Endothelial cell of umbilical vein (primary cell): ENCODE data around the gene STK32A. TPM values are rescaled to one million over a fixed set of nuclear protein-coding genes. Genes with fewer than 3 reads are reported as not detected.

Source experiments
- BruUV-seq: library from RNA; stranded (reverse); fragments of 400-500 nt; replicated peaks from 2 replicates; lab custom pipeline; 2021; lab: Mats Ljungman, UMichigan
- CTCF ChIA-PET: fragments of 300-600, 350-600 bp; sonication (Branson Sonifier 250); formaldehyde crosslinking; loops from one replicate; lab custom pipeline; 2021; ENCODE audit warnings: antibody characterized with exemption, inconsistent platforms; lab: Charles Lee
- POLR2A ChIA-PET: fragments of 300-600, 350-600 bp; sonication (Branson Sonifier 250); formaldehyde crosslinking; loops from one replicate; lab custom pipeline; 2021; ENCODE audit warnings: antibody characterized with exemption, inconsistent platforms; lab: Charles Lee
- DNase-seq: peaks from one replicate; pipeline ENCODE4 v3.0.0-alpha.2; 2011; ENCODE audit warnings: low read depth, low spot score
- FAIRE-seq: peaks from 2 replicates; lab custom pipeline; 2011; peaks lifted over from hg19 to GRCh38; lab: Jason Lieb, UNC
- H2AFZ ChIP-seq: 2 replicates; pipeline ENCODE4 v1.6.0; 2012; ENCODE audit warnings: low read depth, low read length, control low read depth, inconsistent platforms
- H3K27ac ChIP-seq: 2 replicates; pipeline ENCODE4 v1.5.1; 2011; ENCODE audit warnings: low read depth, mild to moderate bottlenecking, control low read depth, low read length, moderate library complexity; ENCODE audit not compliant: insufficient read depth
- H3K27me3 ChIP-seq, 2 experiments: 2 replicates each; pipeline versions ENCODE4 v1.6.0 to v1.6.1; 2011; ENCODE audit warnings: low read length in 2 of 2, mixed read lengths in 1 of 2; ENCODE audit not compliant: control insufficient read depth in 2 of 2, insufficient read depth in 2 of 2
- H3K36me3 ChIP-seq, 2 experiments: 2 replicates in 1 of 2; 3 replicates in 1 of 2; pipeline ENCODE4 v1.5.1; 2011; ENCODE audit warnings: low read length in 2 of 2, mild to moderate bottlenecking in 1 of 2, moderate library complexity in 1 of 2; ENCODE audit not compliant: control insufficient read depth in 2 of 2, insufficient read depth in 2 of 2; ENCODE audit errors: extremely low read depth in 1 of 2
- H3K4me1 ChIP-seq: 3 replicates; pipeline ENCODE4 v1.5.1; 2011; ENCODE audit warnings: mild to moderate bottlenecking, low read length; ENCODE audit not compliant: control insufficient read depth, insufficient read depth; ENCODE audit errors: extremely low read depth
- H3K4me2 ChIP-seq: 2 replicates; pipeline ENCODE4 v1.6.1; 2011; ENCODE audit warnings: low read length, control low read depth, mixed read lengths; ENCODE audit not compliant: insufficient read depth
- H3K4me3 ChIP-seq, 3 experiments: fragments of 200-600 bp in 1 of 3; sonication (generic), shearing (Covaris generic) in 1 of 3; replicated peaks in 1 of 3; 2 replicates each; pipeline ENCODE4 v1.5.1; 2011 to 2016; ENCODE audit warnings: control low read depth in 3 of 3, low read length in 3 of 3, mild to moderate bottlenecking in 2 of 3, inconsistent platforms in 1 of 3, low read depth in 1 of 3, moderate library complexity in 1 of 3; ENCODE audit not compliant: insufficient read depth in 1 of 3
- H3K79me2 ChIP-seq: 2 replicates; pipeline ENCODE4 v1.6.0; 2012; ENCODE audit warnings: low read length, inconsistent platforms; ENCODE audit not compliant: control insufficient read depth, insufficient read depth
- H3K9ac ChIP-seq: replicated peaks from 2 replicates; pipeline ENCODE3; 2011; ENCODE audit warnings: low read length, control low read depth; ENCODE audit not compliant: insufficient read depth; ENCODE audit errors: extremely low read depth
- H3K9me1 ChIP-seq: replicated peaks from 3 replicates; pipeline ENCODE4 v1.6.0; 2011; ENCODE audit warnings: mild to moderate bottlenecking, low read length; ENCODE audit not compliant: control insufficient read depth, insufficient read depth; ENCODE audit errors: extremely low read depth
- H3K9me3 ChIP-seq: replicated peaks from 2 replicates; pipeline ENCODE4 v1.5.1; 2012; ENCODE audit warnings: low read length, inconsistent platforms; ENCODE audit not compliant: control insufficient read depth, insufficient read depth
- H4K20me1 ChIP-seq: replicated peaks from 2 replicates; pipeline ENCODE3; 2011; ENCODE audit warnings: mild to moderate bottlenecking, low read length; ENCODE audit not compliant: control insufficient read depth, insufficient read depth; ENCODE audit errors: extremely low read depth
- EZH2 ChIP-seq: IDR thresholded peaks from 2 replicates; pipeline ENCODE4 v1.6.1; 2012; ENCODE audit warnings: borderline replicate concordance, low read depth, mild to moderate bottlenecking, moderate library complexity, low read length, inconsistent platforms; ENCODE audit not compliant: severe bottlenecking
- FOS ChIP-seq: IDR thresholded peaks from 2 replicates; pipeline ENCODE4 v1.6.1; 2011; ENCODE audit warnings: mild to moderate bottlenecking, low read length, moderate library complexity, borderline replicate concordance; ENCODE audit not compliant: insufficient read depth
- GATA2 ChIP-seq: IDR thresholded peaks from 2 replicates; pipeline ENCODE4 v1.7.0; 2011; ENCODE audit warnings: low read depth, mild to moderate bottlenecking, moderate library complexity, mixed read lengths, low read length; ENCODE audit not compliant: insufficient read length, insufficient read depth
- JUN ChIP-seq: IDR thresholded peaks from 2 replicates; pipeline ENCODE4 v1.6.1; 2011; ENCODE audit warnings: borderline replicate concordance, low read depth; ENCODE audit not compliant: insufficient read length, insufficient read depth
- MYC ChIP-seq: IDR thresholded peaks from one replicate; pipeline ENCODE4 v1.6.1; 2011; ENCODE audit warnings: mild to moderate bottlenecking, low read depth, low read length
- POLR2A ChIP-seq: IDR thresholded peaks from 2 replicates; pipeline ENCODE4 v1.6.1; 2012; ENCODE audit warnings: low read depth, mild to moderate bottlenecking, control low read depth, low read length
- POLR2AphosphoS5 ChIP-seq: IDR thresholded peaks from 2 replicates; pipeline ENCODE4 v1.6.1; 2012; ENCODE audit warnings: low read depth, mild to moderate bottlenecking, control low read depth, low read length, moderate library complexity; ENCODE audit not compliant: insufficient read depth
- dilution Hi-C: fragments of 300-500 bp; cut with MboI; formaldehyde crosslinking; loops from one replicate; pipeline ENCODE4 v1.15.0; 2019; ENCODE audit warnings: low sequenced_read_pairs; ENCODE audit not compliant: extremely low pct_ligation_motif_present
- intact Hi-C: fragments of 100-400 bp; cut with micrococcal nuclease; formaldehyde crosslinking; loops from one replicate; pipeline ENCODE4 v1.10.0; 2022
- polyA plus RNA-seq, 4 experiments: library from polyadenylated mRNA; depleted of rRNA in 3 of 4; stranded (reverse) in 3 of 4; unstranded in 1 of 4; fragments of >200 nt; gene quantifications; 2 replicates each; pipeline versions ENCODE4 v1.2.1 to v1.2.3, GENCODE V29; 2011 to 2012; ENCODE audit warnings: missing spikeins in 1 of 4
- total RNA-seq: library from RNA; stranded (reverse); gene quantifications from 2 replicates; pipeline ENCODE4 v1.2.3, GENCODE V29; 2021
- TF ChIP-seq, protein P1 (sequence below): IDR thresholded peaks from 2 replicates; pipeline ENCODE4 v1.6.1; 2011; ENCODE audit not compliant: insufficient read depth, insufficient read length
- TF ChIP-seq, protein P2 (sequence below), 2 donors: IDR thresholded peaks; 1 replicate in 1 of 2; 2 replicates in 1 of 2; pipeline ENCODE4 v1.5.1; 2011; ENCODE audit warnings: low read length in 2 of 2, mild to moderate bottlenecking in 2 of 2, moderate library complexity in 2 of 2, control low read depth in 1 of 2, inconsistent platforms in 1 of 2, low read depth in 1 of 2; ENCODE audit not compliant: insufficient read depth in 1 of 2; ENCODE audit errors: extremely low read depth in 1 of 2

The STK32A gene
- total and polyA plus RNA-seq, 2 donors (not counting 3 experiments of a cell fraction or from before 2014, with no cell fraction given) = not detected

DNA sequence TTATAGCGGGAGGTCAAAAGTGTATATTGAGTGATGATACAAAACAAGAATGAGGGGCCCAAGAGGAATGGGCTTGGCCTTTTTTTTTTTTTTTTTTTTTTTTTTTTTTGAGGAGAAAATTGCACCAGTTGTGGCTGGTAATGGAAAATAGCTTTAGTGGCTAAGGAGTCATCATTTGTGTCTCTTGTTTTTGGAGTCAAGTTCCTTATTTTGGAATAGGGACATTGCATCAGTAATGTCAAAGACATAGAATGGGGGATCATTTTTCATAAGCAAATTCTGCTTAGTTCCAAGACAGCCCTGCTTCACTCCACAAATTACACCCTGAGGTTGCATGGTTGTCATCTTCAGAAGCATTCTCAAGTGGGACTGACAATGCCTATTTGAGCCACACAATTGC lies 137.4 kb downstream of the STK32A start:
- DNase-seq (no peak), FAIRE-seq (no peak)
- peaks cover 8% of the 10 kb centered on the region for H3K4me1 ChIP-seq
- intact Hi-C loops (no loop called here), dilution Hi-C loops (no loop called here)
- TF ChIP-seq POLR2AphosphoS5 = no peak
- no peak for TF ChIP-seq MYC
- POLR2A ChIA-PET = no interaction called here
- H3K4me2 ChIP-seq = no peak overlapping the region
- no peaks in the 10 kb centered on the region for H3K9me3 ChIP-seq
- no peaks in the 10 kb centered on the region for H3K9me1 ChIP-seq
- H3K4me3 ChIP-seq = no peak overlapping the region
- H4K20me1 ChIP-seq = no peaks in the 10 kb centered on the region
- no peak overlapping the region for H3K9ac ChIP-seq
- no peak overlapping the region for H3K27ac ChIP-seq
- H3K27me3 ChIP-seq = peaks cover 1 to 3% of the 10 kb centered on the region in 2 experiments
- H2AFZ ChIP-seq = no peak overlapping the region
- no peaks in the 10 kb centered on the region for H3K79me2 ChIP-seq
- H3K36me3 ChIP-seq = no peaks in the 10 kb centered on the region
- CTCF ChIA-PET = interaction anchor here (0.6 to 8.8 kb wide), 6 partner anchors 19 to 709 kb away, joined by 3 to 144 read pairs (median 8); no protein-coding TSS in a partner anchor
- no TSS peak for BruUV-seq

DNA sequence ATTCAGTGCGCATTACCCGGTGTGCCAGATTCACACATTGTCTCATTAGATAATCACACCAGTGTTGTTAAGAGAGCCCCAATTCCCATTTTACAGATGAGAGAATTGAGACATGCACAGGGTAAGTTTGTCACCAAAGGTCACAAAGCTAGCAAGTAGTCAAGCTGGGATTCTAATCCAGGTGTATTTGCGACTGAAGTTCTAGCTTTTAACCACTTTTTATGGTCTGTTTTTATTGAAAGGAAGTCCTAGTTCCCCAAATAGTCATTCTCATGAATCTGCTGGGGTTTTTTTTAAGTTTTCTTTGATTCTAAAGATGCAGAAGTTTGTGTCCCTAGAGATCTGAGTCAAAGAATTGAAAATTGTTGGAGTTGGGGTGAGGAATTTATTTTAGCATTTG lies 138.5 kb downstream of the STK32A start:
- TF ChIP-seq FOS (no peak), MYC (no peak), JUN (no peak), GATA2 (no peak), EZH2 (no peak), POLR2AphosphoS5 (no peak), POLR2A (no peak)
- TF ChIP-seq, protein P1, sequence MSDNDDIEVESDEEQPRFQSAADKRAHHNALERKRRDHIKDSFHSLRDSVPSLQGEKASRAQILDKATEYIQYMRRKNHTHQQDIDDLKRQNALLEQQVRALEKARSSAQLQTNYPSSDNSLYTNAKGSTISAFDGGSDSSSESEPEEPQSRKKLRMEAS = no peak
- TF ChIP-seq, protein P2, sequence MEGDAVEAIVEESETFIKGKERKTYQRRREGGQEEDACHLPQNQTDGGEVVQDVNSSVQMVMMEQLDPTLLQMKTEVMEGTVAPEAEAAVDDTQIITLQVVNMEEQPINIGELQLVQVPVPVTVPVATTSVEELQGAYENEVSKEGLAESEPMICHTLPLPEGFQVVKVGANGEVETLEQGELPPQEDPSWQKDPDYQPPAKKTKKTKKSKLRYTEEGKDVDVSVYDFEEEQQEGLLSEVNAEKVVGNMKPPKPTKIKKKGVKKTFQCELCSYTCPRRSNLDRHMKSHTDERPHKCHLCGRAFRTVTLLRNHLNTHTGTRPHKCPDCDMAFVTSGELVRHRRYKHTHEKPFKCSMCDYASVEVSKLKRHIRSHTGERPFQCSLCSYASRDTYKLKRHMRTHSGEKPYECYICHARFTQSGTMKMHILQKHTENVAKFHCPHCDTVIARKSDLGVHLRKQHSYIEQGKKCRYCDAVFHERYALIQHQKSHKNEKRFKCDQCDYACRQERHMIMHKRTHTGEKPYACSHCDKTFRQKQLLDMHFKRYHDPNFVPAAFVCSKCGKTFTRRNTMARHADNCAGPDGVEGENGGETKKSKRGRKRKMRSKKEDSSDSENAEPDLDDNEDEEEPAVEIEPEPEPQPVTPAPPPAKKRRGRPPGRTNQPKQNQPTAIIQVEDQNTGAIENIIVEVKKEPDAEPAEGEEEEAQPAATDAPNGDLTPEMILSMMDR (IDR thresholded peaks at IDR 0.05; ENCODE audit: extremely low read depth in 1 of 2, insufficient read depth in 1 of 2, low read depth in 1 of 2, low read length in 2 of 2) = no peak
- Histone ChIP-seq H3K9ac (no peak overlapping the region), H3K9me1 (no peaks in the 10 kb centered on the region), H2AFZ (no peak overlapping the region), H3K4me1 (peaks cover 8% of the 10 kb centered on the region), H3K27me3 (peaks cover 3 to 4% of the 10 kb centered on the region in 2 experiments), H3K79me2 (no peaks in the 10 kb centered on the region), H3K4me2 (no peak overlapping the region), H3K27ac (no peak overlapping the region), H3K9me3 (no peaks in the 10 kb centered on the region), H3K36me3 (no peaks in the 10 kb centered on the region), H4K20me1 (no peaks in the 10 kb centered on the region), H3K4me3 (no peak overlapping the region)
- no TSS peak for BruUV-seq
- CTCF ChIA-PET = interaction anchor here (1.0 to 8.8 kb wide), 5 partner anchors 18 to 205 kb away, joined by 3 to 144 read pairs (median 6); no protein-coding TSS in a partner anchor
- DNase-seq (no peak), FAIRE-seq (no peak)
- POLR2A ChIA-PET = no interaction called here
- dilution Hi-C loops = no loop called here
- intact Hi-C loops = no loop called here
